Measurements from ENCODE around the gene KATNIP.
"Not testable (repeated sequence)": the region's sequence is repeated elsewhere in the genome, so short reads cannot be mapped to it uniquely, and the experiment has no call there.

The KATNIP gene

DNA sequence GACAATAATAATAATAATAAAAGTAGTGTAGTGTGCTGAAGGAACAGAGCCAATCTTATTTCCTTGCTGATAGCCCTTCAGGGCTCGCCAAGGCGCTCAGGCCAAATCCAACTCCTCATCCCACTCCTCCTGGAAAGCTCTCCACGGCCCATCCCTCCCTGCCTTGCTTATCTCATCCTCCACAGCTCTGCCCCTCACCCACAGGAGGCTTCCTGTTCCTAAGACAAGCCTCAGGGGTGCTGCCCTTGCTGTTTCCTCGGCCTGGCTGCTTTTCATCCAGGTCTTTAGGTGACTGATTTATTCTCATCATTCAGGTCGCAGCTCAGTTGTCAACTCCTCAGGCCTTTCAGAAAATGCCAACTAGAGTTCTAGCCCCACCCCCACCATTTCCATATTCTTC is 11.4 kb upstream of the KATNIP start:
- DNase-seq (ENCODE audit: low spot score): no peak

DNA sequence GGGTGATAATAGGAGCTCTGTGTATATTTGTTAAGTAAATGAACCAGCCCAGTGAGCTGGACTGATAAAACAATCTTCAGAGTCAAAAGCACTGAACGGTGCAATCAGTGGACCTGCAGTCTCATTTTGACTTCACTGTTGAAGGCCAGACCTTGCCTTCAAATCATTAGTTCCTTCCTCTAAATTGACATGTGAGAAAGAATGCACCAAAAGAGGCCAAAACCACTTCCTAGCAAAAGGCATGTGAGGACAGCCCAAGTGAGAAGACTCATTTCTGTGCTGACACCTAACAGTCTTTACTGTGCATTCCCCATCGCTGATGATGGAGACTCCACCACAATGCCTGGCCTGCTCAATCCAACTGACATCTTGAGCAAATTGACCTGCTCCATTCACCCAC is 10.8 kb upstream of the KATNIP start:
- no peak for DNase-seq (ENCODE audit: low spot score)

GRCh38 chr16:27539636-27540035 is 10.3 kb upstream of the KATNIP start:
- no peak for DNase-seq (ENCODE audit: low spot score)

DNA sequence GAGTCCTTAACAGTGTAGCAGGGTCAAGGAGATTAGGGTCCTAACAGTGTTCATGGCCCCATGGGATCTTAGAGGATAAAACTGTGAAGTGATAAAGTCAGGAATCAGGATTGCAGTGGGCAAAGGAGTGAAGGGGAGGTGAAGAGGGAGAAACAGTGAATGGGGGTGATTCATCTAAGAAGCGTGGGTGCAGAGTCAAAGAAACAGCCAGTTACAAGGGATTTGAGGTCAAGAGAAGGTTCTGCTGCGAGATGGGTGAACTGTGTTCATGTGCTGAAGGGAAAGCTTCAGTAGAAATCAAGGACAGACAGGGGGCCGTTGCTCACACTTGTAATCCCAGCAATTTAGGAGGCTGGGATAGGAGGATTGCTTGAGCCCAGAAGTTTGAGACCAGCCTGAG is 6.1 kb upstream of the KATNIP start:
- no peak for DNase-seq (ENCODE audit: low spot score)

DNA sequence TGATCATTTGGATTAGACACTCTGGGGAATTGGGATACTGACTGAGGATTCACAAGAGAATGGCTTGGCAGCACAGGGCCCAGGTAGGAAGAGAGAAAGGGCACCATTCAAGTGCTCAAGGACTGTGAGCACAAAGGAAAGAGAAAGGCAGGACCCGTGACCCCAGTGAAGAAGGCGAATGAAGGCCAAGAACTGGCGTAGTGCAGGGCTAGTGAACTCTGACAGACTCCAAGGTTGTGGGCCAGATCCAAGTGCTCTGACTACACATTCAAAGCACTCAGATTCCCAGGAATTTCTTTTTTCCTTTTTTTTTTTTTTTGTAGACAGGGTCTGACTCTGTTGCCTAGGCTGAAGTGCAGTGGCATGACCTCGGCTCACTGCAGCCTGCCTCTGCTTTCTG is 5.3 kb upstream of the KATNIP start:
- no peak for DNase-seq (ENCODE audit: low spot score)

GRCh38 chr16:27547134-27547533 is 2.8 kb upstream of the KATNIP start:
- DNase-seq (ENCODE audit: low spot score): no peak

DNA sequence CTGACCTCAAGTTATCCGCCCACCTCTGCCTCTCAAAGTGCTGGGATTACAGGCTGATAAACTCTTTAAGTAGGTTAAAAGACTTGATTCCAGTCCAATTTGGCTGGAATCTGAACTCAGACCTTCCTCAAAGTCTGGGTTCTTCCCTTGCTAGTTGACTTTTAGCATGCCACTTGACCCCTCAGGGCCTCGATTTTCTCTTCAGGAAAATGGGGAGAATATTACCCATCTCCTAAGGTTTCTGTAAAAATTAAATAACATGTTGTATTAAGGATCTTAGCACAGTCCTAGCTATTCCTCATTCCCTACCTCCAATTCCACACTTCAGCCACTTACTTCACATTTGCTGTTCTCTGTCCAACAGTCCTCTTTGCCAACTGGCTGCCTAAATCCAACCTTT is 2.1 kb upstream of the KATNIP start:
- DNase-seq (ENCODE audit: low spot score): no peak

DNA sequence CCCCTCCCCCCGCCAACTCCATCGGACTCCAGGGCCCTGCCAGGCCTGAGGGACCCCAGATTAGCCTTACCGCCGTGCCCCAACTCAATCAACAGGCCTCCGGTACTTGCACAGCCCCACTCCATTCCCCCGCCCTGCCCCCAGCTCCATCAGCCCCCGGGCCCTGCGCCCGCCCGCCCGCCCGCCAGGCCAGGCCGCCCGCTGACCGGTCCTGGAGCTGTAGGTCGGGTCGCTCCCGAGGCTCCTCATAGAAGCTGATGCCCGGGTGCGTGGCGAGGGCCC is 539 bp upstream of the KATNIP start:
- DNase-seq (ENCODE audit: low spot score): peak; percentile 30

GRCh38 chr16:27550582-27550920 is 607 bp downstream of the KATNIP start:
- DNase-seq (ENCODE audit: low spot score): no peak

GRCh38 chr16:27551036-27551435 is 1.1 kb downstream of the KATNIP start:
- no peak for DNase-seq (ENCODE audit: low spot score)

- DNase-seq (ENCODE audit: low spot score): no peak
Observed at GRCh38 chr16:27556471-27556870, 6.5 kb downstream of the KATNIP start.

GRCh38 chr16:27558434-27558833 is 8.5 kb downstream of the KATNIP start:
- no peak for DNase-seq (ENCODE audit: low spot score)

DNA sequence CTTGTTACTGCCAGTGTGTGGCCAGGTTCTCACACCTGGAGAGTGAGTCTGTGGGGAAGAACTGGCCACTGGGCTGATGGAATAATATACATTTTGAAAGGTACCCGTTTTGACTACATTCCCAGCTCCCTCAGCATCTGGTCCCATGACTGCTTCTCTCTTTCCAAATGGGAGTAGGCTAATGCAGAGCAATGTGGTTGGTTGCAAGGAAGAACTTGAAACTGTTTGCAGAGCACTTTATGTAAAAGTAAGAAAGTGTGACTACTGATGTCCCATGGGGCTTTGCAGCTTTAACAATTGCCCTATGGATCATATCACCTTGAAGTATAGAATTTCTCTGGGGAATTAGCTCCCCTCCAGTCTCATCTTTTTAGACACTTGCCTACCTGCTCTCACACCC is 9.0 kb downstream of the KATNIP start:
- DNase-seq (ENCODE audit: low spot score): no peak

- no peak for DNase-seq (ENCODE audit: low spot score)
Observed at GRCh38 chr16:27561216-27561615, 11.3 kb downstream of the KATNIP start.

DNA sequence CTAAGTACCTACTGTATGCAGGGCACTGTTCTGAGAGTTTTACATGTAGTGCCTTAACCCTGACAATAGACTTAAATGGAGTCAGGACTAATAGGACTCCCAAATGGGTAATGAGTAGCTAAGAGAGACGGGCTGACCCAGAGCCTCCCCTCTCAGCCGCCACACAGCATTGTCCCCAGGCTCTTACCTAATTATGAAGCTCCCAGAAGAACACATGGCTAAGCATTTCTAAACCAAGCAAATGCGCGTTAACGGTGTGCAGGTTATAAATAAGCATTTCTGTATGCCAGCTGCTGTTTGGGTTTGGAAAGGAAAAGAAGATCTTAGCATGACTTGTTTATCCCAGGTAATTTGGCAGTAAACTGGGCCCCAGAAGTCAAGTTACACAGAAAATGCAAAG is 14.3 kb downstream of the KATNIP start:
- DNase-seq (ENCODE audit: low spot score): no peak

DNA sequence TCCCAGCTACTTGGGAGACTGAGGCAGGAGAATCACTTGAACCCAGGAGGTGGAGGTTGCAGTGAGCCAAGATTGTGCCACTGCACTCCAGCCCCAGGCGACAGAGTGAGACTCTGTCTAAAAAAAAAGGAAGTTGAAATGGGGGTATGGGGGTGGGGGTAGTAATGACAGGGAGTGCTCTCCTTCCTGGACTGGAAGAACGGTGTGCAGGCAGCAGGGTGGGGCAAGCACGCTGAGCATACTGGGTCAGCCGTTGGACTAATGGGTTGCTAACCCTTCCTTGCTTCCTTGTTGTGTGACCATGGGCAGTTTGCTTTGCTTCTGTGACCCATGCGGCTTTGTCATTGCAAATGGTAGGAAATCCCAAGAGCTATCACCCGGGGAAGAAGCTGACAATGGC is 16.5 kb downstream of the KATNIP start:
- DNase-seq (ENCODE audit: low spot score): no peak

DNA sequence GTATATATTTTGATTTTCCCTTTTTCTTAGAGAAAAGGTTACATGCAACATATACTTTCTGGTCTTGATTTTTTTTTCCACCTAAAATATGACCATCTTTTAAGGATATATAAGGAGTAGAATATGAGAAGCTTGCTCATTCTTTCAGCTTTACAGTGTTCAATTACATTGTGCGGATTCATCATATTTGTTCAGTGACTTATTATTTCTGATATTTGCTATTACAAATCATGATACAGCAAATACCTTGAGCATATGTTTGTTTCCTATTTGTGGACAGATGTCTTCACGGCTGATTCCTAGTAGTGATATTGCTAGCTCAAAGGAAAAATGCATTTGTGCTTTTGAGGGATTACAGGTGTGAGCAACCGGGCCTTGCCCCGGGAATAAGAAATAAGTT is 18.1 kb downstream of the KATNIP start:
- DNase-seq (ENCODE audit: low spot score): no peak

- DNase-seq (ENCODE audit: low spot score): not testable (repeated sequence)
Observed at GRCh38 chr16:27570986-27571385, 21.0 kb downstream of the KATNIP start.

DNA sequence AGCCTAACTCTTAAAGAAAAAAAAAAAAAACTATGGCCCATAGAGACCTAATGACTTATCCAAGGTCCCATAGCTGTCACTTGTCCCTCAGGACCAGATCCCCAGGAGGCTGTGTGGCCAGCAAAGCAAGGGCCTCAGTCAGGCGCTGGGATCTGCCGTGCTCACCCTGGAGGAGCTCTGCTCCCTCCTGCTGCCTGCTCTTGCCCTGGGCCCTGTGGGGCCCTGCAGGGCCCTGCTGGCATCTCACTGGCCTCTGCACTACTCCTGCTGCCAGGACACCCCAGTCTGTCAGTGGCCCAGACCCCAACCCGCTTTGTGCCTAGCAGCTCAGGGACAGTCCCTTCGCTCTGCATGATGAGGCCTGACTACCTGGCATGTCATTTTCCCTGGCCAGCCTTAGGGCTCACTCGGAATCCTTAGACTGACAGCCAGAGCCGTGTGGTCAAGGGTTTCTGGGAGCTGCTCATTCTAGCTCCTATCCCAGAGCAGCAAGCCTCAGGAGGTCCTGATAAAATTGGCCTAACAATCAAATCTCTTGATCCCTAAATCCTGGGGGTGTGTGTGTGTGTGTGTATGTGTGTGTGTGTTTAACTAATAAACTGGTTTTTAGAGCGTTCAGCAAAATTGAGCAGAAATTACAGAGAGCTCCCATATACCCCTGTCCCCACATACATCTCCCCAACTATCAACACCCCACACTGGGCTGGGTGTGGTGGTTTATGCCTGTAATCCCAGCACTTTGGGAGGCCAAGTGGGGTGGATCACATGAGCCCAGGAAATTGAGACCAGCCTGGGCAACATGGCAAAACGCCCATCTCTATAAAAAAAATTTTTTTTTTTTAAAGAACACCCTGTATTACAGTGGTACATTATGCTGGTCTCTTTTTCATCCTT is 21.7 kb downstream of the KATNIP start:
- no peak for DNase-seq (ENCODE audit: low spot score)

DNA sequence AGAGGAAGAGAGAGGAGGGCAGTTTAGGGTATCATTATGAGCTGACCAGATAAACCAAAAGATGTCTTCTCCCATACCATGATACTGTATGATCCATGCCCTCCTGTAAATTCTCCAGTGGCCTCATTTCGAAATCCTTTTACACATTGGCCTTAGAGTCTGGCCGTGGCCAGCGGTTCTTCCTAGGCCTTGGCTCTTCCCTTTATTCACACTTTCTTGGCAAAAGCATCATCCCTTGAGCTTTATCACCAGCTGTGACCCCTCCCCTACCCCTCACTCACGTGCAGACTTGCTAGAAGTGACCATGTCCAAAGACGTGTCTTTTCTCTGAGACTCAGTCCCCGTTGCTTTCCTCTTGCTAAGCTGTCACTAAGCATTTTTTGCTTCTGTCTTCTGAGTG is 22.8 kb downstream of the KATNIP start:
- DNase-seq (ENCODE audit: low spot score): no peak

GRCh38 chr16:27576729-27577128 is 26.8 kb downstream of the KATNIP start:
- no peak for DNase-seq (ENCODE audit: low spot score)

DNA sequence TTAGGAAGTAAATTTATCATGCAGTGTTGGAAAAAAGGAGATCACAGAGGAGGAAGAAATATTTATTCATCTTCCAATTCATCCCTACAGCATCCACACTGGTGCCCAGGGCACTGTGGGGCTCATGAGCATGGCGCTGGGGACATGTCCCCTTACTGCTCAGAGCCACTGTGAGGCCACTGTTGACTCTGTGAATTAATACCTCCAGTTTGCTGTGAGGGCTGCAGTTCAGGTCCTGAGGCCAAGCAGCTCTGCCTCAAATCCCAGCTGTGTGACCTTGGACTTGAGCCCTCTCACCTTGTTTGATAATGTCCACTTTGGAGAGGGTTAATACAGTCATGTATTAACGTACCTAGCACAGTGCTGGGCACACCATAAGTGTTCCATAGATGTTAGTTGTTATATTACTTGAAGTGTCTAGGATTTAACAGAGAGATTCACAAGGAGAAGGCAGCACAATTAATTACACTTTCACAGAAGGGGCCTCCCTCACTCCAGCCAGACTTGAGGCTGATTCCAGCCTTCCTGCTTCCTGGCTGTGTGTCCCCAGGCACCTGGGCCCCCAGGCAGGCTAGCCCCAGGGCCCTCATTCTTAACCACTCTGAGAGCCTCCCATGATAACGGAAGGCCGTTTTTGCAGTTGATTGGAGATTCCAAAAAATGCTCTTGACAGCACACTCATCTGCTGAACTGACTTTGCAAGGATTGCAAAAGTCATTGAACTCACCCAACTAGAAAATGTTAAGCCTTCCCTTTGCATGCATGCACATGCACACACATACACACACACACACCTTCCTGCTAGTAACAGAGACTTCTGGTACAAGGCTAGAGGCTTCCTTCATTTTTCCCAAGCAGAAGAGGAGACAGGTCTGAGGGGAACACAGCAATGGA is 29.4 kb downstream of the KATNIP start:
- DNase-seq (ENCODE audit: low spot score): no peak

DNA sequence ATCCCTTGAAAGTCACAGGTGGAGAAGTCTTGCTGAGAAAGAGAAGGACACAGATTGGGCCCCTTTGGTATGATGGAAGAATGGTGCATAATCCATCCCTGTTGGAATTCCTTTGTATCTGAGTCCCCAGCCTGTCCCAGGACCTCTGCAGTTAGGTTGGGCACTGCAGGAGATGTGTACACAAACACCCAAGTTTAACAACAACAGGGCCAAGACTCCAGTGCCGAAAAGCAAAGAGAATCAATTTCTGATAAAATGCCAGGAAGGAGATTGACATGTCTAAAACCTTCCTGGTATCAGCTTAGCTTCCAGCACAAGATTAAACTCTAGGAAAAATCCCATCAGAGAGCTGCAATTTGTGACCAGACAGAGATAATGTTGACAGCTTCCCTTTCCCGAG is 32.9 kb downstream of the KATNIP start:
- DNase-seq (ENCODE audit: low spot score): no peak

GRCh38 chr16:27583634-27584033 is 33.7 kb downstream of the KATNIP start:
- no peak for DNase-seq (ENCODE audit: low spot score)

All from Ammon's horn (tissue), 1 donor.